RCC 7860 (cell line): ENCODE results near the gene HINT1.
"Not testable (repeated sequence)": the region's sequence is repeated elsewhere in the genome, so short reads cannot be mapped to it uniquely, and the experiment has no call there.

ENCODE experiments used
- DNase-seq: peaks from one replicate; pipeline ENCODE4 v3.0.0-alpha.2; 2015; ENCODE audit warnings: low spot score
- FAIRE-seq: peaks from 2 replicates; lab custom pipeline; 2012; peaks lifted over from hg19 to GRCh38; lab: Jason Lieb, UNC

Gene HINT1

GRCh38 chr5:131171276-131171810 is 6.3 kb upstream of the HINT1 start:
- DNase-seq (no peak), FAIRE-seq (no peak)

GRCh38 chr5:131170540-131171275 is 5.7 kb upstream of the HINT1 start, which contains the start of gene LYRM7:
LYRM7 (plus strand) TSS chr5:131170944; CDS start chr5:131171021, 77 bp downstream.
- peak; percentile 96 for FAIRE-seq

GRCh38 chr5:131169810-131170539 is 4.9 kb upstream of the HINT1 start:
- DNase-seq = no peak
- no peak for FAIRE-seq

More at GRCh38 chr5:131170540-131171275, 5.7 kb upstream of the HINT1 start, which contains the start of gene LYRM7:
- peak; percentile 99 for DNase-seq

GRCh38 chr5:131167615-131168014 is 2.6 kb upstream of the HINT1 start:
- no peak for FAIRE-seq

GRCh38 chr5:131164191-131165118 is 601 bp downstream of the HINT1 start:
- FAIRE-seq (no peak), DNase-seq (peak; percentile 42)

More at GRCh38 chr5:131167615-131168014, 2.6 kb upstream of the HINT1 start:
- DNase-seq = no peak

DNA sequence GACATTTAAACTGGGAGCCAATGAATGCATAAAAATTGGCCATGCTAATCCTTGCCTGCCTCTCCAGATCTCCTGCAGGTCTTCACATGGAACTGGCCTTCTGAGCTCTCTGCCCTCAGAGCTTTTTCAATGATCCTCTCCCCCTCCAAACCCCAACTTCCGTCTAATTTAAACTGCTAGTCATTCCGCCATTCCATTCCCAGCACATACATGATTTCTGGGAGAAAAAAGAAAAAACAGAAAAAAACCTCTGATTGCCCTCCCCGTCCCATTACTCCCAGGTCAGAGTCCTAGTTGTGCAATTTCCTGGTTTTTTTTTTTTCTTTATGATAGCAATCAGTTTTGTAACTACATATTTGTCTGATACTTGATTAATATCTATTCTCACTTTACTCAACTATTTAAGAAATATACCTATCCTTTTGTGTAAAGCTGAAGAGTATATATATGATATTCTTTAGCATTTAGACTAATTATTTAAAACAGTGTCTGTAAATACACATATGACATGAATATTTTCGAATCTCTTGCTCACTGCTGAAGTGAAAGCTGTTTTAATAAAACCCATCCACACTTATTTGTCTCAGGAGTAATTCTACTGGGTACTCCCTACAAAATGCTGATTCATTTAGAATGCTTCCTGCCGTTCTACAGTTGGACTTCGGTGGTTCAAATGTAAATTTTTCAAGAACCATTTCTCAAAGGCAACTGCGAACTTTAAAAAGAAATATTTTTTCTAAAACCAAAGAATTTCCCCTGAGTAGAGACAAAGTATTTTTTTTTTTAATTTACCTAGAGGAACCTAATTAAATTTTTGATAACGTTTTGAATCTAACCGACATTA is 1.6 kb downstream of the HINT1 start:
- peak; percentile 52 for DNase-seq
- peak; percentile 65 for FAIRE-seq

DNA sequence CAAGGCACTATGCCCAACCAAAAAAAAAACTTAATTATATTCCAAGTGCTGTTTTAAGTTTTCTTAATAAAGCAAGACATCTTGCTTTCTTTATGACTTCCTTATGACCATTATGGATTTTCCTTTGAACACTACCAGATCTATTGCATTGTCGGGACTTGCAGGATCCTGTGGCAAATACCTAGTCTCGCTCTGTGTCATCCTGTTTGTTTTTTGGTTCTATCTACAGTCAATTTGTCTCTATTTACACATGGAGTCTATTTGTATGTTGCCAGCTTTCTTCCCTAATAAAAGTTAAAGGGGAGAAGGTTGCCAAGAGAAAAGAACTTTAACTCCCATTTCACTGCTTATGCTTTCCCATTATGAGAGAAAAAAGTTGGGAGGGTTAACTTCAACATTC is 4.9 kb downstream of the HINT1 start:
- DNase-seq (no peak), FAIRE-seq (no peak)

DNA sequence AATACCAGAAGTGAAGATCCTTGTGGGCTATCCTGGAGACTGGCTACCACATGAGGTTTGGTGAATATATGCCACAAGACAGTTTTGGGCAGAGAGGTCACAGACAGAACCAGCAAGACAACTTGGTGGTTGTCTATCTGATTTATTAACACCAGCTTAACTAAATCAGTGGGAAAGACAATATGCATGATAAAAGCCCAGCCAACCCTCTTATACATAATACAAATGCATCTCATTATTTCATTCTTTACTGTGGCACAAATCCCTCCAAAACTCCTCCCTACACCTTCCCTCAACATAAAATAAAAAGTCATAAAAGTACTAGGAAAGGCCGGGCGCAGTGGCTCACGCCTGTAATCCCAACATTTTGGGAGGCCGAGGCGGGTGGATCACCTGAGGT is 8.1 kb downstream of the HINT1 start:
- no peak for FAIRE-seq

DNA sequence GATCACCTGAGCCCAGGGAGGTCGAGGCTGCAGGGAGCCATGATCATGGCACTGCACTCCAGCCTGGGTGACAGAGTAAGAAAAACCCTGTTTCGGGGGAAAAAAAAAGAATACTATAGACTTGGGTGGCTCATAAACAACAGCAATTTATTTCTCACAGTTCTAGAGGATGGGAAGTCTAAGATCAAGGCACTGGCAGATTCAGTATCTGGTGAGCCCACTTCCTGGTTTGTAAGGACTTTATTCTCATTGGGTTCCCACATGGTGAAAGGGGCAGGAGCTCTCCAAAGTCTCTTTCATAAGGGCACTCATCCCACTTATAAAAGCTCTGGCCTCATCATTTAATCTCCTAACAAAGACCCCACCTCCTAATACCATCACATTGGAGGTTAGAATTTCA is 8.7 kb downstream of the HINT1 start:
- DNase-seq (no peak), FAIRE-seq (no peak)

More for the DNA sequence above, 8.1 kb downstream of the HINT1 start:
- DNase-seq = no peak

DNA sequence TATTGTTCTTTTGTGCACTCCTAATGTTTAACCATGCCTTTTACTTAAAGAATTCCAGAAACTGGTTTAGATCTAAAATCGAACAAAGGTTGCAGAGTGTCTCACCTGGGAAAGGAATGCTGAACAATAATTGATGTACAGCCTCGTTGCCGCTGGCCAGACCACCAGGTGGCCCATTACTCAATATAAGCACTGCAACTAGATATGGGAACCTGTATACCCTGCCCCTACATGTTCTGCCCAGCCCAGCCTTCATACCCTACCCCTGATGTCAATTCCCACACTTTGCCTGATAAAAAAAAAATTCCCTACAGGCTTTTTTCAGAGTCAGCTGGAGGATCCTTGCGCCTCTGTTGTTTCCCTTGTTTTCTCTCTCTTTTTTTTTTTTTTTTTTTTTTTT is 13.8 kb downstream of the HINT1 start:
- no peak for FAIRE-seq
- DNase-seq = no peak

DNA sequence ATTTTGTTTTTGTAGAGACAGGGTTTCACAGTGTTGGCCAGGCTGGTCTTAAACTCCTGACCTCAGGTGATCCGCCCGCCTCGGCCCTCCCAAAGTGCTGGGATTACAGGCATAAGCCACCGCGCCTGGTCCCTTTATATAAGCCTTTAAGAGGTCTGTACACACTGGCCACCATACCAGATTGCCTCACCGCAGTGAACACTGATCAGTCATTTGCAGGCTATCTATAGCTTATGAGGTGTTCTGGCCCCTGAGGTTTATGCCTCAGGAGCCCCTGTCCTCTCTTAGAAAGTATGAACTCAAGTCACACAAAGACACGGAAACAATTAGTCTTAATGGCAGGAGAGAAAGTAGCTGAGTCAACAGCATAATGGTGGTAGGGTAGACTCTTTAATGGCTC is 14.6 kb downstream of the HINT1 start:
- DNase-seq (no peak), FAIRE-seq (no peak)

DNA sequence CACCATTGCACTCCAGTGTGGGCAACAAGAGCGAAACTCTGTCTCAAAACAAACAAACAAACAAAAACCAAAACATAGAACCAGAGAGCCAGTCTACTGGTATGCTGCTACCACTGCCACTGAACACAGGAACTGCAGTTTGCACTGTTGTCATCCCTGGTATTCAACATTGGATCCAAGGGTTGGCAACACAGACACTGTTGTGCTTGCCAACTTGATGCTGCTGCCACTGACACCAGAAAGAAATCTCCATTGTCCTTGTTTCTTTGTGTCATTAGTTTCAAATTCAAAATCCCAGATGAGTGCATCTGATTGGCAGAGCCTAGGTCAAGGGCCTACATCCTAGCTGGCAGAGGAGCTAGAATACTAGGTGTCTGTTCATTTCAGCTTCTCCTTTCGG is 16.2 kb downstream of the HINT1 start:
- FAIRE-seq = no peak
- no peak for DNase-seq

DNA sequence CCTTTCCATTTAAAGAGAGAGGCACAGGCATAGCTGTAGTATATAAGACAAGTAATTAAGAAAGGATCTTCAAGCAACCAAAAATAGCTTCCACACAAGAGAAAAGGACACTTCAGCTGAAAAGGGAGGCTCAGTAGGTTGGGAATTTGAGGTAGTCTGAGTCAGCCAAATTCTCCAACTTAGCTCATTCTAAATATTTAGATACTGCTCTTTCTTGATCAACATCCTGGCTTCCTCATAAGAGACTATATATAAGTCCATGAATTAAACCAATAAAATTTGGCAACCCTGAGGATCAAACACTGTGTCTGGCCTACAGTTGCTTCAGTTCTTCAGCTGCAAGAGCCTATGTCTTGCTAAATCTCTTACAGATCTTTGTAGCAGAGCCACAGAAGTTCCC is 17.8 kb downstream of the HINT1 start:
- FAIRE-seq = no peak
- DNase-seq = no peak

- no peak for DNase-seq
- no peak for FAIRE-seq
Observed at GRCh38 chr5:131142970-131143617, 22.0 kb downstream of the HINT1 start.

DNA sequence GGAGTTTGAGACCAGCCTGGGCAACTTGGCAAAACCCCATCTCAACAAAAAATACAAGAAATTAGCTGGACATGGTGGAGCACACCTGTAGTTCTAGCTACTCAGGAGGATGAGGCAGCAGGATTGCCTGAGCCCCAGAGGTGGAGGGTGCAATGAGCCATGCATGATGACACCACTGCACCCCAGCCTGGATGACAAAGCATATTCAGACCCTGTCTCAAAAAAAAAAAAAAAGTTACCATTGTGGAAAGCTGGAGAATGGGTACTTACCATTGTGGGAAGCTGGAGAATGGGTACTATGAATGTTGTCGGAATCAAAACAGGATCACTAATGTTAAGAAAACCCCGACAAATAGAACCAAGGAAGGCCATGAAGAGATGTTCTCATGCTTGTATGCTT is 25.7 kb downstream of the HINT1 start:
- FAIRE-seq = no peak

GRCh38 chr5:131138406-131138805 is 26.6 kb downstream of the HINT1 start:
- FAIRE-seq = not testable (repeated sequence)

More for the DNA sequence above, 25.7 kb downstream of the HINT1 start:
- no peak for DNase-seq

DNA sequence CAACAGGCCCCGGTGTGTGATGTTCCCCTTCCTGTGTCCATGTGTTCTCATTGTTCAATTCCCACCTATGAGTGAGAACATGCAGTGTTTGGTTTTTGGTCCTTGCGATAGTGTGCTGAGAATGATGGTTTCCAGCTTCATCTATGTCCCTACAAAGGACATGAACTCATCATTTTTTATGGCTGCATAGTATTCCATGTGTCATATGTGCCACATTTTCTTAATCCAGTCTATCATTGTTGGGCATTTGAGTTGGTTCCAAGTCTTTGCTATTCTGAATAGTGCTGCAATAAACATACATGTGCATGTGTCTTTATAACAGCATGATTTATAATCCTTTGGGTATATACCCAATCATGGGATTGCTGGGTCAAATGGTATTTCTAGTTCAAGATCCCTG is 32.0 kb downstream of the HINT1 start:
- not testable (repeated sequence) for DNase-seq, FAIRE-seq

More at GRCh38 chr5:131138406-131138805, 26.6 kb downstream of the HINT1 start:
- not testable (repeated sequence) for DNase-seq

- DNase-seq (no peak), FAIRE-seq (no peak)
Observed at GRCh38 chr5:131129306-131129705, 35.8 kb downstream of the HINT1 start.

- not testable (repeated sequence) for DNase-seq, FAIRE-seq
Observed at GRCh38 chr5:131127244-131127643, 37.8 kb downstream of the HINT1 start.
